HG02970 (cell line): ENCODE measurements around the gene AGRP.
"Not testable (repeated sequence)": the region's sequence is repeated elsewhere in the genome, so short reads cannot be mapped to it uniquely, and the experiment has no call there.

Experiments used
- ATAC-seq: cut with Tn5 transposase; IDR thresholded peaks from one replicate; pipeline ENCODE4 v1.9.1; 2021; ENCODE audit warnings: mild to moderate bottlenecking, moderate library complexity, moderate number of reproducible peaks; ENCODE audit not compliant: unreplicated experiment, low FRiP score

The AGRP gene

GRCh38 chr16:67483150-67483549, at the start of gene AGRP:
Gene AGRP, minus strand, starts transcription at chr16:67483547. Its CDS starts 149 bp downstream, at chr16:67483398.
- no peak for ATAC-seq

- no peak for ATAC-seq
Observed at GRCh38 chr16:67531247-67531646, 47.9 kb upstream of the AGRP start.

- peak; percentile 42 for ATAC-seq
Observed at GRCh38 chr16:67530013-67530939, 46.9 kb upstream of the AGRP start.

GRCh38 chr16:67529582-67530012, 46.2 kb upstream of the AGRP start:
- no peak for ATAC-seq

- no peak for ATAC-seq
Observed at GRCh38 chr16:67528870-67529581, 45.7 kb upstream of the AGRP start.

GRCh38 chr16:67528222-67528869, 45.0 kb upstream of the AGRP start, which contains the start of gene RIPOR1:
Gene RIPOR1, plus strand, starts transcription at chr16:67528829. Its CDS starts 9,618 bp downstream, at chr16:67538447.
- ATAC-seq, result no peak

GRCh38 chr16:67526149-67526791, 42.9 kb upstream of the AGRP start:
- ATAC-seq, result no peak

GRCh38 chr16:67525176-67525860, 42.0 kb upstream of the AGRP start:
- no peak for ATAC-seq

- ATAC-seq, result peak; percentile 75
Observed at GRCh38 chr16:67521095-67521804, 37.9 kb upstream of the AGRP start.

GRCh38 chr16:67519242-67519641, 35.9 kb upstream of the AGRP start:
- no peak for ATAC-seq

- no peak for ATAC-seq
Observed at GRCh38 chr16:67518676-67519075, 35.3 kb upstream of the AGRP start.

GRCh38 chr16:67517661-67518423, 34.5 kb upstream of the AGRP start:
- ATAC-seq, result no peak

- ATAC-seq, result no peak
Observed at GRCh38 chr16:67517155-67517445, 33.8 kb upstream of the AGRP start.

- no peak for ATAC-seq
Observed at GRCh38 chr16:67516296-67517154, 33.2 kb upstream of the AGRP start.

GRCh38 chr16:67514382-67514828, 31.1 kb upstream of the AGRP start:
- ATAC-seq, result peak; percentile 52

- not testable (repeated sequence) for ATAC-seq
Observed at GRCh38 chr16:67513892-67514291, 30.5 kb upstream of the AGRP start.

- no peak for ATAC-seq
Observed at GRCh38 chr16:67509016-67509415, 25.7 kb upstream of the AGRP start.

GRCh38 chr16:67506468-67506867, 23.1 kb upstream of the AGRP start:
- no peak for ATAC-seq
